Smooth muscle cell (in vitro differentiated cells): ENCODE data around the gene RADIL. TPM values are rescaled to one million over a fixed set of nuclear protein-coding genes. Genes with fewer than 3 reads are reported as not detected.

ENCODE experiments used
- DNase-seq: peaks from one replicate; lab custom pipeline; 2025; ENCODE audit not compliant: unreplicated experiment; lab: John Stamatoyannopoulos, UW
- H2AFZ ChIP-seq: fragments of 200-600 bp; sonication (generic); 2 replicates; pipeline ENCODE4 v1.6.0; 2016; ENCODE audit warnings: antibody characterized with exemption, low read depth, mild to moderate bottlenecking
- H3F3A ChIP-seq: fragments of 200-600 bp; sonication (generic); 2 replicates; pipeline ENCODE4 v1.6.0; 2017; ENCODE audit warnings: antibody characterized with exemption, low read depth
- H3K27ac ChIP-seq: fragments of 200-600 bp; sonication (generic); 2 replicates; pipeline ENCODE4 v1.5.1; 2016; ENCODE audit warnings: low read depth, mild to moderate bottlenecking
- H3K27me3 ChIP-seq: fragments of 200-600 bp; sonication (generic); 2 replicates; pipeline ENCODE4 v1.6.1; 2016; ENCODE audit warnings: low read depth, mild to moderate bottlenecking
- H3K36me3 ChIP-seq: fragments of 200-600 bp; sonication (generic); 2 replicates; pipeline ENCODE4 v1.5.1; 2016; ENCODE audit warnings: low read depth
- H3K4me1 ChIP-seq: fragments of 200-600 bp; sonication (generic); 2 replicates; pipeline ENCODE4 v1.5.1; 2016; ENCODE audit warnings: low read depth
- H3K4me2 ChIP-seq: fragments of 200-600 bp; sonication (generic); 2 replicates; pipeline ENCODE4 v1.6.0; 2016; ENCODE audit warnings: mild to moderate bottlenecking
- H3K4me3 ChIP-seq: fragments of 200-600 bp; sonication (generic); 2 replicates; pipeline ENCODE4 v1.5.1; 2016; ENCODE audit warnings: mild to moderate bottlenecking
- H3K79me2 ChIP-seq: fragments of 200-600 bp; sonication (generic); 2 replicates; pipeline ENCODE4 v1.6.0; 2016; ENCODE audit warnings: low read depth, mild to moderate bottlenecking
- H3K9ac ChIP-seq: fragments of 200-600 bp; sonication (generic); 2 replicates; pipeline ENCODE4 v1.6.0; 2016; ENCODE audit warnings: low read depth
- H3K9me3 ChIP-seq: fragments of 200-600 bp; sonication (generic); replicated peaks from 2 replicates; pipeline ENCODE4 v1.5.1; 2016; ENCODE audit warnings: low read depth
- H4K20me1 ChIP-seq: fragments of 200-600 bp; sonication (generic); 2 replicates; pipeline ENCODE4 v1.6.0; 2016; ENCODE audit warnings: low read depth
- WGBS: methylation state at CpG from one replicate; pipeline ENCODE4 v1.1.7; 2016; ENCODE audit warnings: low lambda C conversion rate; 5-methylcytosine and 5-hydroxymethylcytosine counted together
- polyA plus RNA-seq: library from polyadenylated mRNA; unstranded; fragments of >200 nt; fragmentation: Nextera tagmentation; extraction: Ambion mirVana; gene quantifications from 2 replicates; pipeline ENCODE4 v1.2.1, GENCODE V29; 2016
- total RNA-seq: library from RNA; depleted of rRNA; stranded (reverse); fragments of >200 nt; gene quantifications from 2 replicates; pipeline ENCODE4 v1.2.3, GENCODE V29; 2014
- TF ChIP-seq, protein P1 (sequence below): fragments of 200-600 bp; sonication (generic); IDR thresholded peaks from 2 replicates; pipeline ENCODE4 v1.5.1; 2017; ENCODE audit warnings: borderline replicate concordance, mild to moderate bottlenecking, antibody characterized with exemption; ENCODE audit not compliant: insufficient read depth, poor library complexity, severe bottlenecking

The RADIL gene
- total and polyA plus RNA-seq, 2 experiments from 2014 or later: 4.7 to 10.7 TPM

GRCh38 chr7:4888161-4888560 lies 4.6 kb upstream of the RADIL start:
- no peak overlapping the region for H3K9ac ChIP-seq
- no peaks in the 10 kb centered on the region for H3K27me3 ChIP-seq
- no peaks in the 10 kb centered on the region for H3K36me3 ChIP-seq
- H3K4me3 ChIP-seq: no peak overlapping the region
- TF ChIP-seq, protein P1, sequence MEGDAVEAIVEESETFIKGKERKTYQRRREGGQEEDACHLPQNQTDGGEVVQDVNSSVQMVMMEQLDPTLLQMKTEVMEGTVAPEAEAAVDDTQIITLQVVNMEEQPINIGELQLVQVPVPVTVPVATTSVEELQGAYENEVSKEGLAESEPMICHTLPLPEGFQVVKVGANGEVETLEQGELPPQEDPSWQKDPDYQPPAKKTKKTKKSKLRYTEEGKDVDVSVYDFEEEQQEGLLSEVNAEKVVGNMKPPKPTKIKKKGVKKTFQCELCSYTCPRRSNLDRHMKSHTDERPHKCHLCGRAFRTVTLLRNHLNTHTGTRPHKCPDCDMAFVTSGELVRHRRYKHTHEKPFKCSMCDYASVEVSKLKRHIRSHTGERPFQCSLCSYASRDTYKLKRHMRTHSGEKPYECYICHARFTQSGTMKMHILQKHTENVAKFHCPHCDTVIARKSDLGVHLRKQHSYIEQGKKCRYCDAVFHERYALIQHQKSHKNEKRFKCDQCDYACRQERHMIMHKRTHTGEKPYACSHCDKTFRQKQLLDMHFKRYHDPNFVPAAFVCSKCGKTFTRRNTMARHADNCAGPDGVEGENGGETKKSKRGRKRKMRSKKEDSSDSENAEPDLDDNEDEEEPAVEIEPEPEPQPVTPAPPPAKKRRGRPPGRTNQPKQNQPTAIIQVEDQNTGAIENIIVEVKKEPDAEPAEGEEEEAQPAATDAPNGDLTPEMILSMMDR: no peak
- no peaks in the 10 kb centered on the region for H4K20me1 ChIP-seq
- no peak overlapping the region for H3K4me2 ChIP-seq
- 82% methylated on average over 3 of the region's 3 CpGs for WGBS
- H3K4me1 ChIP-seq: no peaks in the 10 kb centered on the region
- H2AFZ ChIP-seq: no peak overlapping the region
- no peaks in the 10 kb centered on the region for H3F3A ChIP-seq
- no peak for DNase-seq
- H3K9me3 ChIP-seq: no peaks in the 10 kb centered on the region
- H3K79me2 ChIP-seq: no peaks in the 10 kb centered on the region
- no peak overlapping the region for H3K27ac ChIP-seq

DNA sequence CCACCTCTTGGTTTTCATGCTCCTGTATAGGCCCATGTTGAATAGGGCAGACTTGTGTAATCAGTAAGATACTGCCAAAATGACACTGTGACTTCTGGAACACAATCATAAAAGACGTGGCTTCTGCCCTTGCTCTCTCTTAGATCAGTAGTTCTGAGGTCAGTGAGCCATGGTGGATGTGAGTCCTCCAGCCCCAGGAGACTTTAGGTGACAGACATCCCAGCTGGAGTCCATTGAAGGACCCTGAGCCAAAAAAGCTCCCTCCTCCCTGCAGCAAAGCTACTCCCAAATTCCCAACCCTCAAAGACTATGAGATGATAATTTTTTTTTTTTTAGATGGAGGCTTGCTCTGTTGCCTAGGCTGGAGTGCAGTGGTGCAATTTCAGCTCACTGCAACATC lies 3.2 kb upstream of the RADIL start:
- Histone ChIP-seq H3F3A (peaks cover 6% of the 10 kb centered on the region), H3K36me3 (no peaks in the 10 kb centered on the region), H3K9me3 (no peaks in the 10 kb centered on the region), H3K27ac (no peak overlapping the region), H4K20me1 (no peaks in the 10 kb centered on the region), H3K4me3 (no peak overlapping the region), H2AFZ (no peak overlapping the region), H3K79me2 (no peaks in the 10 kb centered on the region), H3K4me2 (no peak overlapping the region), H3K27me3 (no peaks in the 10 kb centered on the region), H3K9ac (no peak overlapping the region), H3K4me1 (peaks cover 9% of the 10 kb centered on the region)
- no peak for DNase-seq
- TF ChIP-seq, protein P1: no peak
- 87% methylated on average over 1 of the region's 1 CpG for WGBS

DNA sequence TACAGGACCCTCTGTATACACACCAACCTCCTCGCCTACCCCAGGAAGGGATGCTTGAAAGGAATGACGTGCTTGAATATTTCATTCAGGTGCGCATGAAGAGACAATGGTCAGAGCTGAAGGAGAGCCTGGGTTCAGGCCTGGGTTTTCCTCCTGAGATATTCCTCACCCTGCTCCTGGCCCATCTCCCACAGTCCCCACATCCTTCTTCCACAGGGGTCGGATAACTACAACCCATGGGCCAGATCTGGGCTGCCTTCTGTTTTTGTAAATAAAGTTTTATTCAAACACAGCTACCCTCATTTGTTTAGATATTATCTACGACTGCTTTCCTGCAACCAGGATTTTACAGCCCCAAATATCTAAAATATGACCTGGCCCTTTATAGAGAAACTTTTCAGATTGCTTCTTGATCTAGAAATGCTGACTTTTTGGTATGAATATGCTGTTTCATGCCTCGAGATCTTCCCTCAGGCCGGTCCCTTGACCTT lies 1.8 kb upstream of the RADIL start:
- H3K27me3 ChIP-seq: no peaks in the 10 kb centered on the region
- no peaks in the 10 kb centered on the region for H4K20me1 ChIP-seq
- no peak overlapping the region for H3K9ac ChIP-seq
- no peak overlapping the region for H3K27ac ChIP-seq
- H3K4me1 ChIP-seq: peaks cover 9% of the 10 kb centered on the region
- 93% methylated on average over 7 of the region's 7 CpGs for WGBS
- no peaks in the 10 kb centered on the region for H3K9me3 ChIP-seq
- no peak overlapping the region for H3K4me2 ChIP-seq
- H3K4me3 ChIP-seq: no peak overlapping the region
- peaks cover 11% of the 10 kb centered on the region for H3F3A ChIP-seq
- TF ChIP-seq, protein P1: no peak
- DNase-seq: no peak
- no peaks in the 10 kb centered on the region for H3K36me3 ChIP-seq
- H2AFZ ChIP-seq: no peak overlapping the region
- no peaks in the 10 kb centered on the region for H3K79me2 ChIP-seq

DNA sequence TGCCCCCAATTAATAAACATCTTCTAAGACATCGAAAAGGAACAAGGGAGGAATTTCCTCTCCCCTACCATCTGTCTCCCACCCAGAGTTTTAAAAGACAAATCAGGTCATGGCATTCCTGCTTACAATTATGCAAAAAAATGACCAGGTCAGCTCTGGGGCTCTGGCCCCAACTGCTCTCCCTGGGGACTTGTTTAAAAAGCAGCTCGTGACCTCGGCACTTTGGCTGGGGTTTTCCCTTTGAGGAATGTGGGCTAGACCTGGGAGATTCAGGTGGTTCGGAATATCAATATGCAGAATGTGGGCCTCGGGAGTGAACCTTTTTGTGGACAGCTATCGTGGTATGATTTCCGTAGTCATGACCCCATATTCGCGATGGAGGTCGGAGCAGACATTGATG lies 648 bp upstream of the RADIL start:
- no peak overlapping the region for H3K4me3 ChIP-seq
- no peak overlapping the region for H3K4me2 ChIP-seq
- no peaks in the 10 kb centered on the region for H3K27me3 ChIP-seq
- TF ChIP-seq, protein P1: no peak
- peaks cover 6% of the 10 kb centered on the region for H3K79me2 ChIP-seq
- H4K20me1 ChIP-seq: no peaks in the 10 kb centered on the region
- DNase-seq: no peak
- H3K9me3 ChIP-seq: no peaks in the 10 kb centered on the region
- peaks cover 11% of the 10 kb centered on the region for H3F3A ChIP-seq
- no peak overlapping the region for H3K27ac ChIP-seq
- no peaks in the 10 kb centered on the region for H3K36me3 ChIP-seq
- H3K4me1 ChIP-seq: peaks cover 12% of the 10 kb centered on the region
- WGBS: 91% methylated on average over 10 of the region's 10 CpGs
- H3K9ac ChIP-seq: no peak overlapping the region
- no peak overlapping the region for H2AFZ ChIP-seq
